HG03039 (cell line): Measurements from ENCODE around the gene RAB11A.

Source experiments
- ATAC-seq: cut with Tn5 transposase; IDR thresholded peaks from one replicate; pipeline ENCODE4 v1.9.1; 2021; ENCODE audit warnings: mild to moderate bottlenecking, moderate library complexity; ENCODE audit not compliant: unreplicated experiment

Gene RAB11A

DNA sequence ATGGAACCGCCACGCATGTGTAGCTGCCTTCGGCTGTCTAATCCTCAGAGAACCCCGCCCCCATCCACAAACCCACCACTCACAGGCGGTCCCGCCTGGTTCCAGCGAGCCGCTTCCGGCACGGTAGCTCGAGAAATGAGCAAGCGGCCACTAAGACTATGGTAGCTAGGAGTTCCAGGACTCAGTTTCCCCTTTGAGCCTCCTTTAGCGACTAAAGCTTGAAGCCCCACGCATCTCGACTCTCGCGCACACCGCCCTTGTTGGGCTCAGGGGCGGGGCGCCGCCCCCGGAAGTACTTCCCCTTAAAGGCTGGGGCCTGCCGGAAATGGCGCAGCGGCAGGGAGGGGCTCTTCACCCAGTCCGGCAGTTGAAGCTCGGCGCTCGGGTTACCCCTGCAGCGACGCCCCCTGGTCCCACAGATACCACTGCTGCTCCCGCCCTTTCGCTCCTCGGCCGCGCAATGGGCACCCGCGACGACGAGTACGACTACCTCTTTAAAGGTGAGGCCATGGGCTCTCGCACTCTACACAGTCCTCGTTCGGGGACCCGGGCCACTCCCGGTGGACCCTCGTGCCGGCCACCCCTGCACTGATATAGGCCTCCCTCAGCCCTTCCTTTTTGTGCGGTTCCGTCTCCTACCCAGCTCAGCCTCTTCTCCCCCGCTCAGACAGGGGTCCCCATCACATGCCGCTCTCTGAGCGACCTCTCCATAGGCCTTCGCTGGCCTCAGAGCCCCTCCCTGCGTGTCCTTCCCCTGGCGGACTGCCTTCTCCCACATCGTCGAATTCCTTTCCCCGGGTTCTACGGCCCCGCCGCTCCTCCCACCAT lies at the start of gene RAB11A:
Gene RAB11A, plus strand, starts transcription at position 366 of the 828 bp plus-strand sequence. Its CDS starts 95 bp downstream, at position 461.
- peak; percentile 81 for ATAC-seq

- ATAC-seq, result no peak
Measured at GRCh38 chr15:65819563-65819960, 49.7 kb upstream of the RAB11A start.

GRCh38 chr15:65821070-65821469 lies 48.2 kb upstream of the RAB11A start:
- ATAC-seq, result no peak

- no peak for ATAC-seq
Measured at GRCh38 chr15:65822316-65822715, 47.0 kb upstream of the RAB11A start.

- no peak for ATAC-seq
Measured at GRCh38 chr15:65824031-65824743, 45.1 kb upstream of the RAB11A start.

- ATAC-seq, result no peak
Measured at GRCh38 chr15:65824941-65825544, 44.2 kb upstream of the RAB11A start.

GRCh38 chr15:65827065-65827464 lies 42.2 kb upstream of the RAB11A start:
- no peak for ATAC-seq

- no peak for ATAC-seq
Measured at GRCh38 chr15:65828585-65828984, 40.7 kb upstream of the RAB11A start.

DNA sequence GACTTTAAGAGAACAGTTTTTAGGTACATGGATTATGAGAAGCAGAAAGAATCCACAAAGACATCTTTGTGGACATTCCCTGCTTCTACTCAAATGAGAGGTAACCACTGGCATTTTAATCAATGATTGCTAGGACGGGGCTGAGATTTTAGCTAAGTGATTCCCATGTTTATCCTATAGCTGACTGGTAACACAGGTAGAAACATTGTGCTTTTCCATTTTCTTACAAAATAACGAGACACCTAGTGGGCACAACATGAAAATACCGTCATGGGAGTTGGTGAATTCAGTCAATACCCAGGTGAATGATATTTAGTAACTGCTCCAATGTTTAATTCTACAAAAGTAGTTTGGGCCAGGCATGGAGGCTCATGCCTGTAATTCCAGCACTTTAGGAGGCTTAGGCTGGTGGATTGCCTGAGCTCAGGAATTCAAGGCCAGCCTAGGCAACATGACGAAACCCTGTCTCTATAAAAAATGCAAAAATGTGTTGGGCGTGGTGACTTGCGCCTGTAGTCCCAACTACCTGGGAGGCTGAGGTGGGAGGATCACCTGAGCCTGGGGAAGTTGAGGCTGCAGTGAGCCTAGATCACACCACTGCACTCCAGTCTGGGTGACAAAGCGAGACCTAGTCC lies 40.0 kb upstream of the RAB11A start:
- no peak for ATAC-seq

DNA sequence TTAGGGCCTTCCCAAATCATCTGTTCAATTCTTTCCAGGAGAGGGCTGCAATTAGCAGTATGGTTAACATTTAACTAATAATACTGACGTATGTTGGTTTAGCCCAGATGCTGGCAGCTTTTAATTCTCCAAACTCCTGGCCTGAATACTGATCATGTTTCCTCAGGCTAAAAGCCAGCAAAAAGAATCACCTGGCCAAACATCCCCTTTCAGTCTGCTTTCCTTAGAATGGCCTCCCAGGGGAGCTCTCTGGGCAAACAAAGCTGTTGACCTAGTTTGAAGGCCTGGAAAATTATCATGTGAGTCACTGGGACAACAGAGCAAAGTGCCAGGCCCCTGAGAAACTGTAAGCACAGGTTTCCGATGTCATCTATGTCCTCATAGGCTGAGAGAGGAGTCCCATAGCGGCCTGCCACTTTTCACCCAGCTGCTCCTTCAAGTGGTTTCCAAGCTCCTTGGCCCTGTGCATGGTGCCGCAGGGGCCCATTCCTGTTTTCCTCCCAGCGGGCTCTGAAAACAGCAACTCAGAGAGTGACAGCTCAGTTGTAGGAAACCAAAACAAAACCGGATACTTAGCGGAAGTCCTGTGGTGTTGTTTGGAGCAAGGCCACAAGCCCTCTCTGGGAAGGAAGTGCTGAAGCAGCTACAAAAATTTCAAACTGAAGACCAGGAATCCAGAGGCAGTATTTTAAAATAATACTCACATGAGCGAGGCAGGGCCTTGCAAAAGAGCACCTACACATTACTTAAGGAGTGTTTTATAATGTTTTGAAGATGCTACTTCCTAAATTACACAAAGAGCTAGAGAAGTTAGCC lies 36.5 kb upstream of the RAB11A start:
- no peak for ATAC-seq

DNA sequence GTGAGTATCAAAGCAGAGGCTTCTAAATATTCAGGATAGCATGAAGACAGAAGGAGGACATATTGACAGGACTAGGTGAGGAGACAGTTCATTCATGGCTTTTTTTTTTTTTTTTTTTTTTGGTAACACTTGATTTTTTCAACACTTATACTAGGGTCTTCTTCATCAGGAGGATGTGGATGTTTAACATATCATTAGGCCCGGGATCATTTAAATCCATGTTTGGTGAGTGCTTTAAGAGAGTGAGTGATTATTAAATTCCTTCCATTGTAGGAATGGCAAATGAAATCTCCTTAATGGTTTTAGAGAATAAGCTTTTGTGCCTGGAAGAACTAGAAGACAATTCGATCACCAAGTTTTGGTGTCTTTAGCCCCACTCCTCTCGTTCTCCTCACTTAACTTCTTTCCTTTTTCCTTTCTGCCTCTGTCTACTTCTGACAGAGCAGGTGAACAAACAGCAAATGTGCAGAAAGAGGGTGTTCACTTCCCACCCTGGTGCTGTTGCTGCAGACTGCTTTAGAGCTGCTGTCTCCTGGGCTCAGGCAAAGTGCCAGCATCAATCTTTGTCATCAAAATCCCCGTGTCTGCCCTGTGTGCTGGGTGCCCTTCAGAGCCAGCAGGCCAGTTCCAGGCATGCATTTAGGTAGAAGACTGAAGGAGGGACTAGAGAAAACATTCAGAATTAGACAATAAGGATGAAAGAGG lies 35.6 kb upstream of the RAB11A start:
- ATAC-seq, result no peak

GRCh38 chr15:65834603-65835282 lies 34.5 kb upstream of the RAB11A start:
- ATAC-seq, result no peak

DNA sequence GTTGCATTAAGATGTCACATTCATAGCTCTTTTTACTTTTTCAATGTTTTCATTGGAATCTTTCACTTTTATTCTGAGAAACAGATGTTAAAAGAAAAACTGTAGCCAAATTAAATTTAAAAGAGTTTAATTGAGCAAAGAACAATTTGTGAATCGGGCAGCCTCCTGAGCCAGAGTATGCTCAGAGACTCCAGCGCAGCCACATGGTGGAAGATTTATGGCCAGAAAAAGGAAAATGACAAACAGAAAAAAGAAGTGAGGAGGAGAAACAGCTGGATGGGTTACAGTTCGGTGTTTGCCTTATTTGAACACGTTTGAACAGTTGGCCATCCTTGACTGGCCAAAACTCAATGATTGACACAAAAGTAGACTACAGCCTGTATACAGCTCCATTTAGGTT lies 33.8 kb upstream of the RAB11A start:
- no peak for ATAC-seq

DNA sequence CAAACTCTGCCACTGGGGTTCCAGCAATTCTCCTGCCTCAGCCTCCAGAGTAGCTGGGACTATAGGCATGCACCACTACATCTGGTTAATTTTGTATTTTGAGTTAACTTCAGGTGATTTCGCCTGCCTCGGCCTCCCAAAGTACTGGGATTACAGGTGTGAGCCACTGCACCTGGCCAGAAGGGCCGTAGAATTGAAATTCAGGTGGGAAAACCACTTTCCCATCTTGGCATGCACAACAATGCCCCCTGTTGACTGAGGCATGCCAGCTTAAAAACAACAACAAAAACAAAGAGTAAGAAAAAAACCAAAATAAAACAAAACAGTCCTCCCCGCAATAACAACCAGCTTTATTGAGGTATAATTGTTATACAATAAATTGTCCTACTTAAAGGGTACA lies 32.6 kb upstream of the RAB11A start:
- no peak for ATAC-seq

- no peak for ATAC-seq
Measured at GRCh38 chr15:65837301-65838294, 31.7 kb upstream of the RAB11A start.

DNA sequence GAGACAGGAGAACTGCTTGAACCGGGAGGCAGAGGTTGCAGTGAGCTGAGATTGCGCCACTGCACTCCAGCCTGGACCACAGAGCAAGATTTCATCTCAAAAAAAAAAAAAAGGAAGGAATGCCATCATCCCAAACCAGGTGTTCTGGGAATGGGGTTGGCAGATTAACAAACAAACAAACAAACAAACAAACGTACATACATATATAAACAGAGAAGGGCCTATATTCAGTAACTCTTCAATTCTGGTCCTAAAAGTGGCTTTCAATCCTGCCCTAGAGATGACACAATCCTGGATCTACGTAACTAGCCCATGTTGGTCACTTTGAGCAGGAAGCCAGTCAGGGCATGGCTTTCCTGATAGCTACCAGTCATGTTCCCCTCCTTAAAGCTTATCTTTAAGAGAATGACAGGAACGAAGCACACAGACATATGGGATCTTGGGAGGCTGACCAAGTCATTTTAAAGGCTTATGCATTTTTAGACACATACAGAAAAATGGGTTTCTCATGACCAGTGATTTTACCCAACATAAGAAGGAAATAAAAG lies 29.9 kb upstream of the RAB11A start:
- no peak for ATAC-seq

- no peak for ATAC-seq
Measured at GRCh38 chr15:65839985-65840384, 29.3 kb upstream of the RAB11A start.
